ENCODE results near the gene MON1B. TPM values are rescaled to one million over a fixed set of nuclear protein-coding genes. Genes with fewer than 3 reads are reported as not detected.

The MON1B gene
- polyA plus RNA-seq, 1 donor (not counting 4 experiments of a cell fraction or from before 2014, with no cell fraction given): 9.7 TPM

DNA sequence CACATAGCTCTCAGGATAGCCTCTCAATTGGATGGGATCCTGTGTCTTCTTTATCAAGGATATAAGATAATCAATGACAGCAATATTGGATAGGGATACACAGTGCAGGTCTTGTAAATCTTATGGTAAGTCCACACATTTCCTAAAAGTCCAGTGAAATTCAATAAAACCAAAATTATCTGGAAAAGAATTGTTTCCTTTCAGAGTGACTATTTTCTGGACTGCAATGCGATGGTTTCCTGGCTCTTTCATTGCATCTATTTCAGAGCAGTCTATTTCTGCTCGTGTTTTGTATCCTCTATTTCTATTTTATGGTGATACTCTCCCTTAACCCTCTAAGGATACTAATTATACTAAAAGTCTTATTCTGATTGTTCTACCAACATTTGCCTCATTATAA is 24.3 kb upstream of the MON1B start:
- TF ChIP-seq EZH2 (IDR thresholded peaks at IDR 0.05; ENCODE audit: low read length): no peak
- TF ChIP-seq CTCF (optimal IDR thresholded peaks at IDR 0.05 in 1 of 3, IDR thresholded peaks at IDR 0.05 in 1 of 3, conservative IDR thresholded peaks at IDR 0.05 in 1 of 3; ENCODE audit: extremely low read depth in 1 of 3, insufficient read depth in 2 of 3, low read length in 3 of 3): no peak
- Histone ChIP-seq H2AFZ (ENCODE audit: control insufficient read depth, low read length) (no peak overlapping the region), H3K4me1 (ENCODE audit: control insufficient read depth, extremely low read depth, insufficient read depth, low read length) (no peaks in the 10 kb centered on the region), H3K9me1 (ENCODE audit: control insufficient read depth, extremely low read depth, insufficient read depth, low read length) (no peaks in the 10 kb centered on the region), H3K36me3 (ENCODE audit: control insufficient read depth in 2 of 2, extremely low read depth in 1 of 2, insufficient read depth in 2 of 2, low read length in 2 of 2) (no peaks in the 10 kb centered on the region), H3K4me3 (ENCODE audit: control insufficient read depth in 2 of 3, extremely low read depth in 1 of 3, insufficient read depth in 2 of 3, low read depth in 1 of 3, low read length in 3 of 3) (no peak overlapping the region), H4K20me1 (ENCODE audit: control insufficient read depth, extremely low read depth, insufficient read depth, low read length) (no peaks in the 10 kb centered on the region), H3K9me3 (ENCODE audit: control insufficient read depth, low read depth, low read length) (no peaks in the 10 kb centered on the region), H3K4me2 (ENCODE audit: control insufficient read depth, extremely low read depth, insufficient read depth, low read depth, low read length) (no peak overlapping the region), H3K27me3 (ENCODE audit: control insufficient read depth, extremely low read depth, insufficient read depth, low read length) (no peaks in the 10 kb centered on the region), H3K27ac (ENCODE audit: control insufficient read depth, insufficient read depth, low read length) (no peak overlapping the region), H3K79me2 (ENCODE audit: control insufficient read depth, insufficient read depth, low read length) (no peaks in the 10 kb centered on the region), H3K9ac (ENCODE audit: control insufficient read depth, extremely low read depth, insufficient read depth, low read length) (no peak overlapping the region)
- no peak for FAIRE-seq
- DNase-seq (ENCODE audit: low read depth, low spot score): no peak
- dilution Hi-C loops (cut with MboI; ENCODE audit: extremely low pct_ligation_motif_present, low sequenced_read_pairs): loop anchor here (25.0 kb wide), 1 partner anchor 1379 kb away; no protein-coding TSS in a partner anchor

DNA sequence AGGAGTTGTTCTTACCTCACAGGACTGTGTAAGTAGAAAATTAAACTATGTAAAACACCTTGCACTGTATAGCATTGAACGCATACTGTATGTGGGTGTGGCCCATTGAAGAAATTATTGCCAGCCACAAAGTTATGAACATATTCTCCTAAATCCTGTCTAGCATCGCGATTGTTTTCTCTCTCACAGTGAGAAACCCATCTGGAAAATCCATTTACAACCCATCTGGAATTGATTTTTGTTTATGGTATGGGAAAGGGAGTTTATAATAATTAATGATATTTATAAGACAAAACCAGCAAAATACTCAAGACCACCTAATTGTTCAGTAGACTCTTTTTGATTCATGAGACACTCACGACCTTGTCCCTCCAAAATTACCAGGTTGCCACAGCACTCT is 22.1 kb upstream of the MON1B start:
- dilution Hi-C loops (cut with MboI; ENCODE audit: extremely low pct_ligation_motif_present, low sequenced_read_pairs): loop anchor here (25.0 kb wide), 1 partner anchor 1382 kb away; no protein-coding TSS in a partner anchor
- H3K9ac ChIP-seq (ENCODE audit: control insufficient read depth, extremely low read depth, insufficient read depth, low read length): no peak overlapping the region
- no peaks in the 10 kb centered on the region for H3K9me1 ChIP-seq (ENCODE audit: control insufficient read depth, extremely low read depth, insufficient read depth, low read length)
- H2AFZ ChIP-seq (ENCODE audit: control insufficient read depth, low read length): no peak overlapping the region
- no peak for DNase-seq (ENCODE audit: low read depth, low spot score)
- H3K4me3 ChIP-seq (ENCODE audit: control insufficient read depth in 2 of 3, extremely low read depth in 1 of 3, insufficient read depth in 2 of 3, low read depth in 1 of 3, low read length in 3 of 3): no peak overlapping the region
- FAIRE-seq: no peak
- H3K27ac ChIP-seq (ENCODE audit: control insufficient read depth, insufficient read depth, low read length): no peak overlapping the region
- H3K4me2 ChIP-seq (ENCODE audit: control insufficient read depth, extremely low read depth, insufficient read depth, low read depth, low read length): no peak overlapping the region
- H3K9me3 ChIP-seq (ENCODE audit: control insufficient read depth, low read depth, low read length): no peaks in the 10 kb centered on the region
- H3K27me3 ChIP-seq (ENCODE audit: control insufficient read depth, extremely low read depth, insufficient read depth, low read length): no peaks in the 10 kb centered on the region
- H3K4me1 ChIP-seq (ENCODE audit: control insufficient read depth, extremely low read depth, insufficient read depth, low read length): no peaks in the 10 kb centered on the region
- TF ChIP-seq CTCF (optimal IDR thresholded peaks at IDR 0.05 in 1 of 3, IDR thresholded peaks at IDR 0.05 in 1 of 3, conservative IDR thresholded peaks at IDR 0.05 in 1 of 3; ENCODE audit: extremely low read depth in 1 of 3, insufficient read depth in 2 of 3, low read length in 3 of 3) (no peak), EZH2 (IDR thresholded peaks at IDR 0.05; ENCODE audit: low read length) (no peak)
- H3K36me3 ChIP-seq (ENCODE audit: control insufficient read depth in 2 of 2, extremely low read depth in 1 of 2, insufficient read depth in 2 of 2, low read length in 2 of 2): no peaks in the 10 kb centered on the region
- no peaks in the 10 kb centered on the region for H3K79me2 ChIP-seq (ENCODE audit: control insufficient read depth, insufficient read depth, low read length)
- no peaks in the 10 kb centered on the region for H4K20me1 ChIP-seq (ENCODE audit: control insufficient read depth, extremely low read depth, insufficient read depth, low read length)
